HEK293 (cell line): ENCODE results near the gene FOXRED2.

Source experiments
- ELK4 ChIP-seq: IDR thresholded peaks from 2 replicates; pipeline ENCODE4 v1.6.1; 2011; ENCODE audit warnings: mild to moderate bottlenecking, low read depth, low read length, borderline replicate concordance
- MEIS1 ChIP-seq: sonication (generic); formaldehyde crosslinking; IDR thresholded peaks from 2 replicates; pipeline ENCODE4 v1.8.1; 2022; ENCODE audit warnings: missing genetic modification reagents, mild to moderate bottlenecking, borderline replicate concordance
- MZF1 ChIP-seq: fragments of 450-650 bp; formaldehyde crosslinking; IDR thresholded peaks from 2 replicates; pipeline ENCODE4 v1.5.1; 2017; ENCODE audit warnings: missing biosample characterization, missing genetic modification characterization, borderline replicate concordance
- SALL2 ChIP-seq: fragments of 450-650 bp; formaldehyde crosslinking; IDR thresholded peaks from 2 replicates; pipeline ENCODE4 v1.5.0; 2017; ENCODE audit warnings: missing biosample characterization, mild to moderate bottlenecking, missing genetic modification characterization, borderline replicate concordance
- SETDB1 ChIP-seq: IDR thresholded peaks from one replicate; pipeline ENCODE4 v1.6.1; 2017; ENCODE audit warnings: mild to moderate bottlenecking, low read length, moderate library complexity, mixed read lengths; ENCODE audit not compliant: insufficient read length
- ZFHX2 ChIP-seq: fragments of 450-650 bp; formaldehyde crosslinking; conservative IDR thresholded peaks from 2 replicates; pipeline ENCODE4 v1.5.1; 2016; ENCODE audit warnings: missing biosample characterization, missing genetic modification characterization
- ZFP69B ChIP-seq: fragments of 450-650 bp; formaldehyde crosslinking; IDR thresholded peaks from 2 replicates; pipeline ENCODE4 v1.5.1; 2016; ENCODE audit warnings: missing biosample characterization, missing genetic modification characterization
- ZNF114 ChIP-seq: fragments of 450-650 bp; formaldehyde crosslinking; IDR thresholded peaks from 2 replicates; pipeline ENCODE4 v1.5.0; 2017; ENCODE audit warnings: missing biosample characterization, missing genetic modification characterization
- ZNF138 ChIP-seq: fragments of 450-650 bp; formaldehyde crosslinking; IDR thresholded peaks from 2 replicates; pipeline ENCODE4 v1.5.1; 2016; ENCODE audit warnings: missing biosample characterization, missing genetic modification characterization, borderline replicate concordance
- ZNF146 ChIP-seq: fragments of 450-650 bp; formaldehyde crosslinking; IDR thresholded peaks from 2 replicates; pipeline ENCODE4 v1.5.1; 2016; ENCODE audit warnings: missing biosample characterization, missing genetic modification characterization
- ZNF184 ChIP-seq: fragments of 450-650 bp; IDR thresholded peaks from 2 replicates; pipeline ENCODE4 v1.5.1; 2018; ENCODE audit warnings: missing biosample characterization, mild to moderate bottlenecking, missing genetic modification characterization
- ZNF214 ChIP-seq: fragments of 450-650 bp; formaldehyde crosslinking; IDR thresholded peaks from 2 replicates; pipeline ENCODE4 v1.5.1; 2017; ENCODE audit warnings: missing biosample characterization, mild to moderate bottlenecking, missing genetic modification characterization, borderline replicate concordance
- ZNF23 ChIP-seq: fragments of 450-650 bp; formaldehyde crosslinking; IDR thresholded peaks from 2 replicates; pipeline ENCODE4 v1.5.1; 2016; ENCODE audit warnings: missing biosample characterization, missing genetic modification characterization, borderline replicate concordance
- ZNF266 ChIP-seq: fragments of 450-650 bp; formaldehyde crosslinking; IDR thresholded peaks from 2 replicates; pipeline ENCODE4 v1.5.1; 2016; ENCODE audit warnings: missing biosample characterization, missing genetic modification characterization, low read depth
- ZNF302 ChIP-seq: fragments of 450-650 bp; formaldehyde crosslinking; IDR thresholded peaks from 2 replicates; pipeline ENCODE4 v1.5.1; 2016; ENCODE audit warnings: missing biosample characterization, missing genetic modification characterization, low read depth
- ZNF324 ChIP-seq: fragments of 450-650 bp; formaldehyde crosslinking; IDR thresholded peaks from 2 replicates; pipeline ENCODE4 v1.5.1; 2016; ENCODE audit warnings: missing biosample characterization, missing genetic modification characterization
- ZNF391 ChIP-seq: fragments of 450-650 bp; formaldehyde crosslinking; IDR thresholded peaks from 2 replicates; pipeline ENCODE4 v1.5.1; 2016; ENCODE audit warnings: low read depth, missing biosample characterization, missing genetic modification characterization, borderline replicate concordance
- ZNF514 ChIP-seq: fragments of 450-650 bp; formaldehyde crosslinking; IDR thresholded peaks from 2 replicates; pipeline ENCODE4 v1.5.1; 2016; ENCODE audit warnings: missing biosample characterization, missing genetic modification characterization
- ZNF558 ChIP-seq: fragments of 450-650 bp; formaldehyde crosslinking; IDR thresholded peaks from 2 replicates; pipeline ENCODE4 v1.5.1; 2016; ENCODE audit warnings: missing biosample characterization, missing genetic modification characterization
- ZNF600 ChIP-seq: fragments of 450-650 bp; formaldehyde crosslinking; IDR thresholded peaks from 2 replicates; pipeline ENCODE4 v1.5.1; 2016; ENCODE audit warnings: missing biosample characterization, missing genetic modification characterization
- ZNF610 ChIP-seq: fragments of 450-650 bp; formaldehyde crosslinking; IDR thresholded peaks from 2 replicates; pipeline ENCODE4 v1.5.1; 2016; ENCODE audit warnings: missing biosample characterization, missing genetic modification characterization, borderline replicate concordance
- ZNF658 ChIP-seq: fragments of 450-650 bp; formaldehyde crosslinking; IDR thresholded peaks from 2 replicates; pipeline ENCODE4; 2016; ENCODE audit warnings: missing biosample characterization, missing genetic modification characterization
- ZNF660 ChIP-seq: fragments of 450-650 bp; IDR thresholded peaks from 2 replicates; pipeline ENCODE4 v1.5.1; 2018; ENCODE audit warnings: missing biosample characterization, mild to moderate bottlenecking, missing genetic modification characterization
- ZNF664 ChIP-seq: fragments of 450-650 bp; formaldehyde crosslinking; IDR thresholded peaks from 2 replicates; pipeline ENCODE4 v1.5.1; 2016; ENCODE audit warnings: missing biosample characterization, missing genetic modification characterization
- ZNF677 ChIP-seq: fragments of 450-650 bp; IDR thresholded peaks from 2 replicates; pipeline ENCODE4 v1.5.0; 2018; ENCODE audit warnings: missing biosample characterization, mild to moderate bottlenecking, missing genetic modification characterization, moderate library complexity
- ZNF704 ChIP-seq: fragments of 450-650 bp; formaldehyde crosslinking; IDR thresholded peaks from 2 replicates; pipeline ENCODE4 v1.5.1; 2016; ENCODE audit warnings: missing biosample characterization, missing genetic modification characterization
- ZNF707 ChIP-seq: fragments of 450-650 bp; formaldehyde crosslinking; IDR thresholded peaks from 2 replicates; pipeline ENCODE4 v1.5.1; 2016; ENCODE audit warnings: missing biosample characterization, missing genetic modification characterization
- ZNF777 ChIP-seq: fragments of 450-650 bp; formaldehyde crosslinking; IDR thresholded peaks from 2 replicates; pipeline ENCODE4 v1.5.1; 2017; ENCODE audit warnings: missing biosample characterization, missing genetic modification characterization, borderline replicate concordance
- ZSCAN18 ChIP-seq: fragments of 450-650 bp; formaldehyde crosslinking; IDR thresholded peaks from 2 replicates; pipeline ENCODE4 v1.5.1; 2016; ENCODE audit warnings: missing biosample characterization, missing genetic modification characterization
- ZSCAN5A ChIP-seq: fragments of 450-650 bp; formaldehyde crosslinking; IDR thresholded peaks from 2 replicates; pipeline ENCODE4 v1.5.1; 2016; ENCODE audit warnings: missing biosample characterization, missing genetic modification characterization
- ZXDB ChIP-seq: fragments of 450-650 bp; formaldehyde crosslinking; IDR thresholded peaks from 2 replicates; pipeline ENCODE4 v1.5.1; 2016; ENCODE audit warnings: missing biosample characterization, missing genetic modification characterization
- TF ChIP-seq, protein P1 (sequence below): fragments of 450-650 bp; formaldehyde crosslinking; IDR thresholded peaks from 2 replicates; pipeline ENCODE4 v1.5.1; 2016; ENCODE audit warnings: missing biosample characterization, missing genetic modification characterization
- TF ChIP-seq, protein P2 (sequence below): fragments of 450-650 bp; formaldehyde crosslinking; IDR thresholded peaks from 2 replicates; pipeline ENCODE4 v1.5.1; 2016; ENCODE audit warnings: missing biosample characterization, missing genetic modification characterization

The FOXRED2 gene

DNA sequence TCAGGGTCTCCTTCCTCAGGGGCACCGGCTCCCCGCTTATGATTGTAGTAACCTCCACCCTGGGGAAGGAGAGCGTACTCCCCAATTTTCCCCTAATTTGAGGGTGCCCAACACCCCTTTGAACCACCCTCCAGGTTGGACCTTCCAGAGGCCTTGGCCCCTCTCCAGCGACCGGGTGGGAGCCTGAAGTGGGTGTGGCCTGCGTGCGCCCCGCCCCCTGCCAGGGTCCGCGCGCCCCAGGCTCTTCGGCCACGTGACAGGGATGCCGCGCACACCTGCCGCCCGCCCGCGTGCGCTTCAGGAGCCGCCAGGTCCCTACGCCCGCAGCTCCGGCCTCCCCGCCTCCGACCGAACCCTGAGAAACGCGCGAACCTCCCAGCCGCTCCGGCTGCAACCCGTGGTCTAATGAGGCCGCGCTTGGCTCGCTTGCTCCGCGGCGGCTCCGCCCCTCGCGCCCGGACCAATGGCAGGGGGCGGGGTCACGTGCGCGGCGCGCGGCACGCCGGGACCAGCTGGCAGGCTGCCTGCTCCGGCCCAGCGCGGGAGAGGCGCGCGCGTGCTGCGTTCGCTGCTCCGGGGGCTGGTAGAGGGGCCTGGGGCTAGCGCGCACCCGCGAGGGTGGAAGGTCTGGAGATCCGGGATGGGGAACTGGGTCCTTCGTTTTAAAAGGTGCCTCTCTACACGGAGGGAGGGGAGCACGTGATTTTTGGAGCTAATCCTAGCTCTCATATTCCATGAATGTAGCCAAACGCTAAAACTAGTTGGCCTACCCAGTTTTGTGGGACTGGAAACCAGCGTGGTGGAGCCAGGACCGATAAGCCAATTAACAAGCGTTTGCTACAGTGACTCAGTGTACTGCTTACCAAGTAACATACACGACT is at the start of gene FOXRED2 (continued):
- TF ChIP-seq ZNF777 (no peak), ELK4 (no peak), ZNF610 (tag by site-specific recombination) (peak; percentile 78; the same call in 1 of the 2 replicates), ZNF660 (tag by site-specific recombination) (peak; percentile 58; the same call in 1 of the 2 replicates), SALL2 (tag by site-specific recombination) (no peak), ZSCAN18 (tag by site-specific recombination) (no peak), ZNF391 (no peak), ZNF23 (tag by site-specific recombination) (no peak), ZNF324 (no peak), ZXDB (tag by site-specific recombination) (peak; percentile 65), ZNF514 (tag by site-specific recombination) (no peak), ZNF138 (tag by site-specific recombination) (no peak), ZNF677 (no peak), ZNF704 (no peak), SETDB1 (peak; percentile 60), ZFHX2 (peak; percentile 85), ZNF114 (tag by site-specific recombination) (no peak), ZNF600 (tag by site-specific recombination) (peak; percentile 50), ZNF302 (no peak), ZNF558 (tag by site-specific recombination) (no peak), ZNF184 (tag by site-specific recombination) (no peak), ZNF266 (tag by site-specific recombination) (no peak), ZNF214 (no peak), ZNF146 (no peak), ZSCAN5A (tag by site-specific recombination) (0 out of 2 replicates have a peak, but pooled peaks have one; percentile 32), MZF1 (tag by site-specific recombination) (no peak), MEIS1 (no peak), ZFP69B (tag by site-specific recombination) (peak; percentile 17; the same call in 1 of the 2 replicates), ZNF658 (no peak), ZNF664 (no peak), ZNF707 (tag by site-specific recombination) (no peak)
- TF ChIP-seq, protein P1, sequence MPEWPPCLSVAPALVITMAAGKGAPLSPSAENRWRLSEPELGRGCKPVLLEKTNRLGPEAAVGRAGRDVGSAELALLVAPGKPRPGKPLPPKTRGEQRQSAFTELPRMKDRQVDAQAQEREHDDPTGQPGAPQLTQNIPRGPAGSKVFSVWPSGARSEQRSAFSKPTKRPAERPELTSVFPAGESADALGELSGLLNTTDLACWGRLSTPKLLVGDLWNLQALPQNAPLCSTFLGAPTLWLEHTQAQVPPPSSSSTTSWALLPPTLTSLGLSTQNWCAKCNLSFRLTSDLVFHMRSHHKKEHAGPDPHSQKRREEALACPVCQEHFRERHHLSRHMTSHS (tag by site-specific recombination) = no peak
- TF ChIP-seq, protein P2, sequence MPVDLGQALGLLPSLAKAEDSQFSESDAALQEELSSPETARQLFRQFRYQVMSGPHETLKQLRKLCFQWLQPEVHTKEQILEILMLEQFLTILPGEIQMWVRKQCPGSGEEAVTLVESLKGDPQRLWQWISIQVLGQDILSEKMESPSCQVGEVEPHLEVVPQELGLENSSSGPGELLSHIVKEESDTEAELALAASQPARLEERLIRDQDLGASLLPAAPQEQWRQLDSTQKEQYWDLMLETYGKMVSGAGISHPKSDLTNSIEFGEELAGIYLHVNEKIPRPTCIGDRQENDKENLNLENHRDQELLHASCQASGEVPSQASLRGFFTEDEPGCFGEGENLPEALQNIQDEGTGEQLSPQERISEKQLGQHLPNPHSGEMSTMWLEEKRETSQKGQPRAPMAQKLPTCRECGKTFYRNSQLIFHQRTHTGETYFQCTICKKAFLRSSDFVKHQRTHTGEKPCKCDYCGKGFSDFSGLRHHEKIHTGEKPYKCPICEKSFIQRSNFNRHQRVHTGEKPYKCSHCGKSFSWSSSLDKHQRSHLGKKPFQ = no peak
